WTC11 (cell line): ENCODE measurements around the gene GARIN3. TPM values are rescaled to one million over a fixed set of nuclear protein-coding genes. Genes with fewer than 3 reads are reported as not detected.

ENCODE experiments used
- ATAC-seq: fragments of 200-7000 bp; cut with Tn5 transposase; 2 replicates; pipeline ENCODE4 v1.10.0; 2021; ENCODE audit warnings: mild to moderate bottlenecking, moderate library complexity
- CTCF ChIA-PET: fragments of 300-600 bp; sonication (Branson Sonifier 250); formaldehyde crosslinking; loops from one replicate; lab custom pipeline; 2021; ENCODE audit warnings: antibody characterized with exemption; lab: Charles Lee
- POLR2A ChIA-PET: fragments of 350-600 bp; sonication (Branson Sonifier 250); formaldehyde crosslinking; loops from one replicate; lab custom pipeline; 2021; ENCODE audit warnings: antibody characterized with exemption; lab: Charles Lee
- DNase-seq: peaks from one replicate; pipeline ENCODE4 v3.0.0; 2021; ENCODE audit warnings: low spot score
- H3K27ac Mint-ChIP-seq: 2 replicates; pipeline ENCODE4 v1.8.0; 2021; ENCODE audit warnings: mixed read lengths
- H3K27me3 Mint-ChIP-seq: 2 replicates; pipeline ENCODE4 v1.8.0; 2021; ENCODE audit warnings: low read depth, mild to moderate bottlenecking, moderate library complexity, mixed read lengths
- H3K36me3 Mint-ChIP-seq: 2 replicates; pipeline ENCODE4 v1.8.0; 2021; ENCODE audit warnings: mixed read lengths
- H3K4me1 Mint-ChIP-seq: 2 replicates; pipeline ENCODE4 v1.8.0; 2022; ENCODE audit warnings: mixed read lengths
- H3K4me3 Mint-ChIP-seq: 2 replicates; pipeline ENCODE4 v1.8.0; 2021; ENCODE audit warnings: mild to moderate bottlenecking, moderate library complexity, mixed read lengths
- H3K9me3 Mint-ChIP-seq: 2 replicates; pipeline ENCODE4 v1.8.0; 2021; ENCODE audit warnings: mixed read lengths
- ATF6 ChIP-seq: sonication (generic); formaldehyde crosslinking; IDR thresholded peaks from 2 replicates; pipeline ENCODE4 v1.8.1; 2023; ENCODE audit warnings: mild to moderate bottlenecking, missing genetic modification reagents
- CREM ChIP-seq: sonication (generic); formaldehyde crosslinking; IDR thresholded peaks from 2 replicates; pipeline ENCODE4 v1.8.1; 2022; ENCODE audit warnings: mild to moderate bottlenecking, missing genetic modification reagents, moderate library complexity
- CTCF ChIP-seq: fragments of 200-600 bp; IDR thresholded peaks from 2 replicates; pipeline ENCODE4 v1.8.0; 2022; ENCODE audit warnings: antibody characterized with exemption
- ESRRA ChIP-seq: sonication (generic); formaldehyde crosslinking; IDR thresholded peaks from 2 replicates; pipeline ENCODE4 v1.8.1; 2022; ENCODE audit warnings: mild to moderate bottlenecking, missing genetic modification reagents, borderline replicate concordance
- FOXJ3 ChIP-seq: sonication (generic); formaldehyde crosslinking; IDR thresholded peaks from 2 replicates; pipeline ENCODE4 v1.9.0; 2021; ENCODE audit warnings: missing genetic modification reagents, mild to moderate bottlenecking, borderline replicate concordance
- GRHL2 ChIP-seq: fragments of 250-450 bp; sonication (Bioruptor Pico); IDR thresholded peaks from 2 replicates; pipeline ENCODE4 v1.8.0; 2022; ENCODE audit warnings: mild to moderate bottlenecking, moderate library complexity; ENCODE audit not compliant: insufficient replicate concordance, severe bottlenecking
- IRF2 ChIP-seq: sonication (generic); formaldehyde crosslinking; IDR thresholded peaks from 2 replicates; pipeline ENCODE4 v1.8.0; 2022; ENCODE audit warnings: low read depth, missing genetic modification reagents, borderline replicate concordance
- MAX ChIP-seq: sonication (generic); formaldehyde crosslinking; IDR thresholded peaks from 2 replicates; pipeline ENCODE4 v1.8.0; 2022; ENCODE audit warnings: mild to moderate bottlenecking, missing genetic modification reagents
- MXD4 ChIP-seq: fragments of 250-450 bp; sonication (Bioruptor Pico); IDR thresholded peaks from 2 replicates; pipeline ENCODE4 v1.8.0; 2021; ENCODE audit warnings: mild to moderate bottlenecking, moderate library complexity, borderline replicate concordance
- NFATC4 ChIP-seq: fragments of 250-450 bp; sonication (Bioruptor Pico); IDR thresholded peaks from 2 replicates; pipeline ENCODE4 v1.9.0; 2021; ENCODE audit warnings: mild to moderate bottlenecking
- NR2C2 ChIP-seq: sonication (generic); formaldehyde crosslinking; IDR thresholded peaks from 2 replicates; pipeline ENCODE4 v1.8.0; 2022; ENCODE audit warnings: mild to moderate bottlenecking, missing genetic modification reagents
- PRDM15 ChIP-seq: sonication (generic); formaldehyde crosslinking; IDR thresholded peaks from 2 replicates; pipeline ENCODE4 v1.8.0; 2022; ENCODE audit warnings: missing genetic modification reagents
- SMAD4 ChIP-seq: sonication (generic); formaldehyde crosslinking; IDR thresholded peaks from 2 replicates; pipeline ENCODE4 v1.8.0; 2022; ENCODE audit warnings: mild to moderate bottlenecking, missing genetic modification reagents
- TEAD1 ChIP-seq: sonication (generic); formaldehyde crosslinking; IDR thresholded peaks from 2 replicates; pipeline ENCODE4 v1.8.0; 2022; ENCODE audit warnings: mild to moderate bottlenecking, missing genetic modification reagents
- TP53 ChIP-seq: sonication (generic); formaldehyde crosslinking; IDR thresholded peaks from 2 replicates; pipeline ENCODE4 v1.8.1; 2023; ENCODE audit warnings: mild to moderate bottlenecking, missing genetic modification reagents
- USF1 ChIP-seq: sonication (generic); formaldehyde crosslinking; IDR thresholded peaks from 2 replicates; pipeline ENCODE4 v1.8.0; 2022; ENCODE audit warnings: mild to moderate bottlenecking, missing genetic modification reagents
- ZMAT4 ChIP-seq: fragments of 250-450 bp; sonication (Bioruptor Pico); IDR thresholded peaks from 2 replicates; pipeline ENCODE4 v1.9.0; 2021; ENCODE audit warnings: mild to moderate bottlenecking
- ZNF512 ChIP-seq: sonication (generic); formaldehyde crosslinking; IDR thresholded peaks from 2 replicates; pipeline ENCODE4 v1.8.1; 2022; ENCODE audit warnings: missing genetic modification reagents, borderline replicate concordance
- ZNF671 ChIP-seq: fragments of 250-450 bp; sonication (Bioruptor Pico); IDR thresholded peaks from 2 replicates; pipeline ENCODE4 v1.8.0; 2021; ENCODE audit warnings: mild to moderate bottlenecking
- total RNA-seq: library from RNA; stranded (reverse); gene quantifications from 3 replicates; pipeline ENCODE4 v1.2.3, GENCODE V29; 2021

GARIN3 gene
- total RNA-seq, 1 experiment from 2014 or later: not detected

GRCh38 chr5:157213527-157214243 lies 47.6 kb upstream of the GARIN3 start:
- peaks cover 3% of the 10 kb centered on the region for H3K4me1 Mint-ChIP-seq
- H3K36me3 Mint-ChIP-seq: no peaks in the 10 kb centered on the region
- no peaks in the 10 kb centered on the region; the same call in 1 of the 2 replicates for H3K27me3 Mint-ChIP-seq
- DNase-seq: no peak
- no peaks in the 10 kb centered on the region for H3K9me3 Mint-ChIP-seq
- H3K4me3 Mint-ChIP-seq: no peak overlapping the region
- no peak for ATAC-seq
- ChIA-PET CTCF (no interaction called here), POLR2A (no interaction called here)
- TF ChIP-seq SMAD4 (CRISPR knock-in tag) (no peak), TP53 (no peak), PRDM15 (CRISPR knock-in tag) (no peak), ZNF512 (CRISPR knock-in tag) (no peak), ZNF671 (CRISPR knock-in tag) (no peak), NFATC4 (CRISPR knock-in tag) (no peak), TEAD1 (CRISPR knock-in tag) (no peak), FOXJ3 (CRISPR knock-in tag) (no peak), ATF6 (CRISPR knock-in tag) (no peak), USF1 (CRISPR knock-in tag) (no peak)
- no peak overlapping the region for H3K27ac Mint-ChIP-seq

GRCh38 chr5:157212307-157212706 lies 46.2 kb upstream of the GARIN3 start:
- ChIA-PET CTCF (no interaction called here), POLR2A (no interaction called here)
- ATAC-seq: no peak
- Mint-ChIP-seq H3K36me3 (no peaks in the 10 kb centered on the region), H3K4me1 (no peaks in the 10 kb centered on the region), H3K27me3 (no peaks in the 10 kb centered on the region; the same call in 1 of the 2 replicates), H3K27ac (no peak overlapping the region), H3K9me3 (no peaks in the 10 kb centered on the region), H3K4me3 (no peak overlapping the region)
- DNase-seq: no peak
- TF ChIP-seq ZMAT4 (CRISPR knock-in tag): no peak
- TF ChIP-seq ZNF512 (CRISPR knock-in tag): no peak
- TF ChIP-seq MAX: no peak
- TF ChIP-seq GRHL2 (CRISPR knock-in tag): no peak
- TF ChIP-seq CTCF: no peak
- no peak for TF ChIP-seq IRF2 (CRISPR knock-in tag)
- TF ChIP-seq MXD4 (CRISPR knock-in tag): no peak
- TF ChIP-seq CREM: no peak
- TF ChIP-seq NR2C2 (CRISPR knock-in tag): no peak
- TF ChIP-seq USF1 (CRISPR knock-in tag): no peak
- TF ChIP-seq ESRRA (CRISPR knock-in tag): no peak
